HG03442 (cell line): Measurements from ENCODE around the gene ZNF423.

ENCODE experiments used
- ATAC-seq: cut with Tn5 transposase; IDR thresholded peaks from one replicate; pipeline ENCODE4 v1.9.1; 2021; ENCODE audit warnings: mild to moderate bottlenecking, moderate library complexity; ENCODE audit not compliant: unreplicated experiment

The ZNF423 gene

DNA sequence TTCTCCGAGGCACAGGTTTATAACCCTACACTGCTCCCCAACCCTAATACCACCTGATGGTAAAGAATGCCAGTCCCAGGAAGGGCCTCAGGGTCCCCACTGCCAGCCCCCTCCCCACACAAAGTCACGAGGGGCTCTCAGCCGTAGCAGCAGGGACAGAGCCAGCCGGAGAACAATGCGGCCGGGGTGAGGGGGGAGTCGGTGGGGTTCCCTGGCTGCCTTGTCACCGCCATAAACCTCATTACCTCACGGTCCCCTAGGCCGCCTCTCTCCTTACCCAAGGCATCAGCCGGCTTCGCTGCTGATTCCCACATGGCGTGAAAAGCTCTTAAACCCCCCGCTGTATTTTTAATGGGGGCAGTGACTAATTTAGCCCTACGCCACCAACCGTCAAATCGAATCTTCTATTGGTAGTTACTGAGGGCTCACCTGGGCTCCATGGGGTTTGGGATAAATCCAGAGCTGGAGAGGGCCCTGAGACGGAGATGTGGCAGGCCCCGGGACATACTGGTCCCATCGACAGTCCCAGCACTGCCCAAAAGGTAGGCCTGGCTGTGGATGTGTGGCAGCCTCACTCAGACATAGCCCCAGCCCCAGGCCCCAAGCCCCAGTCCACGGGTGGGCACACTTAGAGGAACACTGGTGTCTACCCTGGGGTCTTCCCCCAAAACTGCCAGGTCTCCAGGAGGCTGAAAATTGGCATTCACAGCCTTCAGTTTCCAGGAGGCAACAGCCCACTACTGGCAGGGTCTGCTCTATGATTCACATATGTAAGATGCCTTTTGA, 367.0 kb downstream of the ZNF423 start:
- ATAC-seq, result no peak

GRCh38 chr16:49488336-49488735, 367.6 kb downstream of the ZNF423 start:
- ATAC-seq, result no peak

GRCh38 chr16:49487746-49488145, 368.2 kb downstream of the ZNF423 start:
- ATAC-seq, result no peak

DNA sequence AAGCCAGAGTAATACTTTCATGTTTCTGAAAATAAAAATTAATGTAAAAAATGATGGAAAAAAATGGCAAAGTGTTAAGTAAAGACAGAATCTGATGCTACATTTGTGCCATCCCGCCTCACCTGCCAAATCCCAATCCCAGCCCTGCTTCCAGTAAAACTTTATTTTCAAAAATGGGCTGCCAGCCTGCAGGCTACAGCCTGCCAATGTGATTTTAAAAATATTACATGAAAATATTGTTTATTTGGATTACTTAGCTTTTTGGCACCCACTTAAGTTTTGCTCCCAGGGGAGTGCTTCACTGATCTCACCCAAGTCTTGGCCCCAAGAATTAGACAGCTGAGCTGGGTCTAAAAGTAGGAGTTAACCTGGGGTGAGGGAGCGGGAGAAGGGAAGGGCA, 369.5 kb downstream of the ZNF423 start:
- ATAC-seq, result no peak

- ATAC-seq, result no peak
These were observed 370.2 kb downstream of the ZNF423 start for GRCh38 chr16:49485663-49486062.

- ATAC-seq, result no peak
These were observed 371.0 kb downstream of the ZNF423 start for GRCh38 chr16:49484936-49485335.

DNA sequence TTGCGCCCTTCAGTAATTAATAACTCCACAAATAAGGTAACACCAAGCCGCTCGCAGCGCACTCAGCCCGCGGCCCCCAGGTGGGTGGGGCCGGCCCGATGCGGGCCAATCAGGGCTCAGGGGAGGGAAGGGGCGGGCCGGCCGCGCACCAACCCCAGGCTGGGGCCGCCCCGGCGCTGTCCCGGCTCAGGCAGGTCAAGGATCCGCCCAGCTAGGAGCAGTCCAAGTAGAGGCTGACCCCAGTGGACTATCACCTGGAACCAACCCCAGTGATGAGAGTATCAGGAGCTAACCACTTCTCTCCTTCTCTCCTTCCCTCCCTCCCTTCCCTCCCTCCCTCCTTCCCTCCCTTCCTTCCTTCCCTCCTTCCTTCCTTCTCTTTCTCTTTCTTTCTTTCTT, 371.5 kb downstream of the ZNF423 start:
- ATAC-seq, result peak; percentile 80

DNA sequence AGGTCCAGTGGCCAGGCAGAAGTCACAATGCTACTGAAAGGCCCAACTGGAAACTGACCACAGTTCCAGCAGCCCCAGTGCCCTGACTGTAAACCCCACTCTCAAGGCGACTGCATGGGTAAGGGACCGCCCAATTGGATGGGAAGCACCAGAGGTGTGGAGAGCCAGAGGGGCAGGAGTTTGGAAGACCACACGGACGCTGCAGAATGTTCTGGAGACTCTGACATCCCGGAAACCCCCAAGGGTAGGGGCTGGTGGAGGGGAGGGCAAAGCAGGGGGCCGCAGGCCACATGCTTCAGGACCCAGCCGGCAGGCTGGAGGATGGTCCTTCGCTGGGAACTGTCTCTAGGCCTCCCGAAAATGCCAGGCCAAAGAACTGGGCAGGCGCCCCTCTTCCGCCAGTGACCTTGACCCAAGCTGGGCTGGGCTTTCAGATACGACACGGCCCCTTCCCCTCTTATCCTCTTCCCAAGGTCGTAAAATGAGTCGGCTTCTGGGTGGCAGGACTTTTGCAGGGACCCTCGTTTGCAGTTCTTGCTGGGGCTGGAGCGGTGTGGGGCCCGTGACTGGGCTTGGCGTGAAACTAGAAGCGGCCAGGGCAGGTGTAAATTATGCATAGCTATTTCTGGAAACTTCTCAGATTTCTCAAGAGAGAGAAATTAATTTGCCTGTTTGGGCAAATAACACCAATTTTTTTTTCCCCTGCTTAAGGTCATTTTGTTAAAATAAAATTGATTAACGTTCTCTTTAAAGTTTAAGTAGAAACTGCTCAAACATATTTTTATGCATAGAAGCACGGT, 372.1 kb downstream of the ZNF423 start:
- no peak for ATAC-seq

DNA sequence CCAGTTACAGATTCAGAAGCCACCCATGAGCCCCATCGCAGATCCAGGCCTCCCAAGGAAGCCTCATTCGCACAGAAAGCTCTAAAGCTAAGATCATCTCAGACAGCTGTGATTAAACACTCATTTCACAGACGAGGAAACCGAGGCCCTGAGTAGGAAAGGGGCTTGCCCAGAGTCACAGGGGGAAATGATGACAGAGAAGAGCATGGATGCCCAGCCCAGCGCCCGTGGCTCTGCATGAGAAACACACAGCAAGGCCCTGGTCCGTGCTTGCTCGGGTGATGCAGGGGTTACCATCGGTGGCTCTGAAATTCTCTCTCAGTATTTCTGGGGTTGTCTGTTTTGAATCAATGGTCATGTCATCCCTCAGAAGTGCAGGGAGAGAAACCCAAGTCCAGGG, 372.7 kb downstream of the ZNF423 start:
- no peak for ATAC-seq

DNA sequence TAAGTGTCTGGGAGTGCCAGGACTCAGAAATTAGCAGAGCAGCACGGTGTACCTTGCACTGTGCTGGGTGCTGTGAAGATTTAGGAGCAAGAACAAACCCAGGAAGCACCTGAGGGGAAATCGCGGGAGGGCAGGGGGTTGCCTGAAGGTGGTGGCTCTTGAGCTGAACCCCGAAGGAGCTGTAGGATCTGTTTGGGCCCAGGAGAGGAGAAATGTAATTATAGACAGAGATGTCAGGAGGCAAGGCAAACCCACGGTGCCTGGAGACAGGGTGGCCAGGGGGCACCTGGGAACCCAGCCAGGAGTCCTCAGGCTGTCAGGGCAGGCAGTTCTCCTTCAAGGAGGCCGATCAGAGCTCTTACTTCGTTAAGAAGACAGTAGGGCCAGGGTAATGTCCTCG, 373.2 kb downstream of the ZNF423 start:
- ATAC-seq, result no peak

- no peak for ATAC-seq
These were observed 377.3 kb downstream of the ZNF423 start for GRCh38 chr16:49478616-49479015.

DNA sequence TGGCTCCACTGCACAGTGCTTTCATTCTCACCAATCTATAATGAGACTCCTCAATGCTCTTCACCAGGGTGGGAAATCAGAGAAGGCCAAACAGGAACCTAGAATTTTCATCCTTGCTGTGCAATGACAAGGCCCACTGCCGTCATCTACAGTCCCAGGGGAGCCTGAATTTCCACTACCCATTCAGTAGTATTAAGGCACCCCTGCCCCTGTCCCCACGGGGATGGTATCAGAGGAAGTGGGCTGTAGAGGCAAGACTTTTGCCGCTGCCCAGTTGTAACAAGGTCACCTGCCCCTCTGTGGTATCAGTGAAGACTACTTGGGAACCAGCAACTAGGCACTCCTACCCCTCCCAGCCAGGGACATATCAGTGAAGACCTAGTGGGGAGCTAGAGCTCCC, 377.8 kb downstream of the ZNF423 start:
- ATAC-seq, result no peak

GRCh38 chr16:49477250-49477895, 378.5 kb downstream of the ZNF423 start:
- no peak for ATAC-seq

DNA sequence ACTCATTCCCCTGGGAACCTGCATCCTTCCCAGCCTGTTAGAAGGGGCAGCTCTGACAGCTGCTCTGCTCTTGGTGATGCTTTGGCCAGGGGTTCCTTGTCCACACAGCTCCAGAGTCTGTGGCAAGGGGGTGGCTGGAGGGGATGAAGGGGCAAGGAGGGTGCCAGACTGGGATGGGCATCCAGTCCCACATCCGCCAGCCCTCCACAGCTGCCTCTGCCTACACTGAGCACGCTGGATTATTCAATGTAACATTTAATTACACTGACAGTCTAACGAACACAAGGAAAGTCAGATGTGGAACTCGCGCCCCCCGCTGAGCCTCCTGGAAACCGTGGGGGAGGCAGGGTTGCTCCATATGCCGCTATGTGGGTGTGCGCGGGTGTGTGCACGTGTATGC, 381.2 kb downstream of the ZNF423 start:
- ATAC-seq, result no peak

GRCh38 chr16:49473773-49474172, 382.1 kb downstream of the ZNF423 start:
- no peak for ATAC-seq

DNA sequence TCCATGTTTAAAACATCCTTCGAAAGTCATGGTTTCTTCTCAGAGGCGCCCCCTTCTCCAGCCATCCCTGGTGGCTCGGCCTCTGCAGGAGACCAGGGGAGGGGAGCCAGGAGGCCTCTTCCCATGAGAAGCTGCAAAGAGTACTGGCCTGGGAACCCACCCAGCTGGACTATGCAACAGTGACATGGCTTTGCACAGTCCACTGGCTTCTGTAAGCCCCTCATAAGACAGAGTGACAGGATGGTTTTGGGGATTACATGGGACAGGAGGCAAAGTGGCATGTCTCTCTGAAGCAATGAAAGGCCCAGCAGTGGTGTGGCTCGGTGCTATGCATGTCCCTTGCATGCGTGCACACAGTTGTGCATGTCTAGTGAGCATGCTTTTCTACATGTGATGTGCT, 382.8 kb downstream of the ZNF423 start:
- ATAC-seq, result no peak

DNA sequence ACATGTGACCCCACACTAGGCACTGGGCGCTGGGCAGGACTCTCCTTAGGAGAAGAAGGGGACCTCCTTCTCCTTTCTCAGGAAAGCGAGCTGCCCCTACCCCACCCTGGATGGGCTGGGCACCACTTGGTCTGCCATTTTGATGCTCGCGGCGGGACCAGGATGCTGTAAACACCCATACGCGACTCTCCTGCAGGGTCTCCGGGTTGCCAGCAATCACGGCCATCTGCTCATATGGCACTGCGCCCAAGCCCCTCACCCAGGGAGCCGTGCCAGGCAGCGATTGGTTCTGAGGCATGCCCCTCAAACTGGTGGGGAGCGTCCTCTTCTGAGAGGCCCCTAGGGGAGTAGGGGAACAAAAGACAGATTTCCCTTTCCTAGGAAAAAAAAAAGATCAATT, 383.3 kb downstream of the ZNF423 start:
- ATAC-seq, result no peak

DNA sequence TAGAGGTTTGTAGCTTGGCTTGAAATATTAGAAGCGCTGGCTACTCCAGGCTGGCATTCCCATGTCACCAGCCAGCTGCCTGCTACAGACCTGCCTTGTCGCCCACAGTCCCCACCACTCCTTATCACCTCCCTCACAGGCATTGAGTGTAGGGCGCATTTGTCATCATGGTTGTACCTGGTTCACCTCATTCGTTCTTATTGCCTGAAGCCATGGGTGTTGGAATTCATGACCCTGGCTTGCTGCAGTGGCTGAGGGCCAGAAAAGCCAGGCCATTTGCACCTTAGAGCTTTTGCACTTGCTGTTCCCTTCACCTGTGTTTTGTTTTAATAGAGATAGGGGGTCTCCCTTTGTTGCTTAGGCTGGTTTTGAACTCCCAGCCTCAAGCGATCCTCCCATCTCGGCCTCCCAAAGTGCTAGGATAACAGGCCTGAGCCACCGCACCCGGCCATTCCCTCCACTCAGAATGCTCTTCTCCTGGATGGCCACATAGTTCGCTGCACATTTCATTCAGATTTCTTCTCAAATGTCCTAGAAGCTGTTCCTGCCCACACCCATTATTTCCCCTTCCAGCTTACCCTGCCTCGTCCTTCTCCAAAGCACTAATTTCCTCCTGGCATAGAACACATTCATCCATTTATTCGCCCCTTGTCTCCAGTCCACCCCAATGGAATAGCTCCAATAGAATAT, 384.7 kb downstream of the ZNF423 start:
- no peak for ATAC-seq

DNA sequence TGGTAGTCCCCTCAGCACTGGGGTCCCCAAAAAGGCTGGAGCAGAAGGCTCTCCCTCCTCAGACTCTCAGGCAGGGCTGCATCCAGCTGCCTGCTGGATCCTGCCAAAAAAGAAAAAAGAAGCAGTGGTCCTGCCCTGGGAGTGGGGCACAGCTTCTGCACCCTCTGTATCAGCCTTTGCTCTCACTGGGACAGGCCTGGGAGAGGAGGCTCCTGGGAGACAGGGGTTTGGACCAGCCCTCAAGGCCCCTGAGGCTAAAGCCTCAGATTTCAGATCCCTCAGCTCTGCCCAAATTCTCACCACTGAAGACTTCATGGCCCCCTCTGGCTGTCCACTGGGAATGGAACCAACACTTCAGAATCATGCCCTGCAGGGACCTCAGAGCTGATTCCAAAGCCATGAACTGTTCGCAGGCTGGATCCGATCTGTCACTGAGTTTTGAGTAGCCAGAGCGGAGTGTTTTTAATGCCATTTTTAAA, 385.4 kb downstream of the ZNF423 start:
- ATAC-seq, result no peak

GRCh38 chr16:49469930-49470451, 385.9 kb downstream of the ZNF423 start:
- no peak for ATAC-seq

GRCh38 chr16:49469311-49469670, 386.6 kb downstream of the ZNF423 start:
- ATAC-seq, result no peak
